ENCODE measurements around the gene FAT3.

- TF ChIP-seq JUND (IDR thresholded peaks at IDR 0.05; ENCODE audit: low read depth, low read length) (no peak), POLR2A (IDR thresholded peaks at IDR 0.05; ENCODE audit: low read depth, low read length) (no peak)
Observed at GRCh38 chr11:92236856-92237255, 12.2 kb downstream of the FAT3 start.
